ENCODE measurements around the gene KCNMA1. TPM values are rescaled to one million over a fixed set of nuclear protein-coding genes. Genes with fewer than 3 reads are reported as not detected.

Gene KCNMA1
- total RNA-seq, 1 experiment from 2014 or later, result 0.49 TPM

DNA sequence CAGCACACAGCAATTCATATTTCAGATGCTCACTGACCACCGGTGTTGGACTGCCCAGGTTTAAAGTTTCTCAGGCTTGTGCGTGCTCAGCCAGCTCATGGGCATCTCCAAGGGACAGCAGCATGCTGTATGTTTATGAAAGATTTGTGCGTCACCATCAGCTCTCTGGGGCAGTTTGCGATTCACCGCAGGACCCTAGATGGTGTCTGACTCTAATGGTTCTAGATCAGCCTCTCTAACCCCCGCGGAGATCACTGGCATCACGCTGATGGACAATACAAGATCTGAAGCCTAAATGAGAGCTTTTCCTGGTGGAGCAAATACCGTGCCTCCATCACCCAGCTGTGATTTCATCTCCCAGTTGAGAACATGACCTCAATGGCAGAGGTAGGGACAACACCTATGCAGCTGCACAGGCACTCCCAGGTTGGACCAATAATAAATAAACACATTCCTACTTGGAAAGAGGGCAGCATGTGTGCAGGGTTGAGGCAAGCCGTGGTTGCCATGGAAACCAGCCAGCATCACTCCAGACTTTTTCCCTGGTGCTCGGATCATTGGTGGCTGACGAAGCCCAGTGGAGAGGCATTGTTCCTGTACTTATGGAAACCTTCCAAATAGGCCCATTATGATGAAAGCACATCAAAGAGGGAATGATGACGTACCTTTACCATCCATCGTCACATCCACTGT lies 253.6 kb downstream of the KCNMA1 start:
- Histone ChIP-seq H3K4me1 (ENCODE audit: control insufficient read depth in 1 of 2, insufficient read depth in 2 of 2, low read length in 2 of 2) (no peaks in the 10 kb centered on the region), H3K27ac (ENCODE audit: low read depth, low read length) (no peak overlapping the region), H4K20me1 (ENCODE audit: insufficient read depth) (no peaks in the 10 kb centered on the region), H3K9me2 (ENCODE audit: insufficient read depth) (no peaks in the 10 kb centered on the region), H3K9me3 (ENCODE audit: control insufficient read depth in 1 of 2, insufficient read depth in 1 of 2, low read depth in 1 of 2, low read length in 2 of 2) (no peaks in the 10 kb centered on the region), H3K4me3 (replicated peaks in 1 of 2; ENCODE audit: low read depth in 1 of 2, low read length in 2 of 2) (no peak overlapping the region), H2AFZ (ENCODE audit: low read depth, low read length, poor library complexity, severe bottlenecking) (no peak overlapping the region), H3K27me3 (ENCODE audit: insufficient read depth, low read length) (peaks cover 39% of the 10 kb centered on the region; the same call in 1 of the 2 replicates), H3K4me2 (ENCODE audit: low read length) (no peak overlapping the region), H3K79me2 (ENCODE audit: insufficient read depth, low read length) (no peaks in the 10 kb centered on the region), H3K9ac (ENCODE audit: low read length) (no peak overlapping the region), H3K36me3 (ENCODE audit: control insufficient read depth in 1 of 2, insufficient read depth in 2 of 2, low read length in 2 of 2) (no peaks in the 10 kb centered on the region)
- POLR2A ChIA-PET, result no interaction called here
- intact Hi-C loops (cut with micrococcal nuclease), result no loop called here
- CTCF ChIA-PET, result no interaction called here
- TF ChIP-seq SRF (IDR thresholded peaks at IDR 0.05; ENCODE audit: low read depth), result no peak
- no peak for TF ChIP-seq TCF7L2 (IDR thresholded peaks at IDR 0.05; ENCODE audit: borderline replicate concordance, extremely low read depth, insufficient read depth, insufficient read length)
- TF ChIP-seq JUND (IDR thresholded peaks at IDR 0.05), result no peak
- no peak for ATAC-seq
- RAD21 ChIA-PET (ENCODE audit: low non-redundant PET in 1 of 2, low total read pairs in 2 of 2, uncharacterized antibody in 2 of 2, unreplicated experiment in 2 of 2), result interaction anchor here in 1 of 2 experiments (0.6 kb wide), 1 partner anchor 29 kb away, joined by 7 read pairs; no protein-coding TSS in a partner anchor
- no TSS peak for BruUV-seq (replicated peaks)
- DNase-seq (ENCODE audit: low read depth, low spot score), result no peak

DNA sequence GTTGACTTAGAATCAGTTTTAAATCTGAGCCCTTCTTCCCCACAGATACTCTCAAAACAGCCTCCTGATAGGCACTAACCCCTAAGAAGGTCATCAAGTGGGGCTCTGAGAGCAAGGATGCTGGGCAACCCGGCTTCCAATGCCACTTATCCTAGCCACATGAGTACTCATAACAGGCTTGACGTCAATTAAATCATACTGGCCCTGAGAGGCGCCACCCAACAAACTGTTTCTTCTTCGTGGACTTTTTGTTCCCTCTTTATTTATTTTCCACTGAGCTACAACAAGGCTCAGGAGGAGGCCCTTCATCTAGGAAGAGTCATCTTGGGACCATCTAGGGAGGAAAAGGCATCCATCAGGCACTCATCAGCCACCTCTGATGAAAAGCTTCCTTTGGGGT lies 255.9 kb downstream of the KCNMA1 start:
- TF ChIP-seq FOSL1 (IDR thresholded peaks at IDR 0.05; ENCODE audit: low read depth) (no peak), ZFX (IDR thresholded peaks at IDR 0.05) (no peak)
- DNase-seq (ENCODE audit: low read depth, low spot score) (no peak), ATAC-seq (no peak)
- no peaks in the 10 kb centered on the region for H3K36me3 ChIP-seq (ENCODE audit: control insufficient read depth in 1 of 2, insufficient read depth in 2 of 2, low read length in 2 of 2)
- no peak overlapping the region for H3K27ac ChIP-seq (ENCODE audit: low read depth, low read length)
- no peak overlapping the region for H3K4me3 ChIP-seq (replicated peaks in 1 of 2; ENCODE audit: low read depth in 1 of 2, low read length in 2 of 2)
- RAD21 ChIA-PET (ENCODE audit: low non-redundant PET in 1 of 2, low total read pairs in 2 of 2, uncharacterized antibody in 2 of 2, unreplicated experiment in 2 of 2), result no interaction called here
- H3K27me3 ChIP-seq (ENCODE audit: insufficient read depth, low read length), result peaks cover 33% of the 10 kb centered on the region; the same call in 1 of the 2 replicates
- H3K4me2 ChIP-seq (ENCODE audit: low read length), result no peak overlapping the region
- no peaks in the 10 kb centered on the region for H3K9me3 ChIP-seq (ENCODE audit: control insufficient read depth in 1 of 2, insufficient read depth in 1 of 2, low read depth in 1 of 2, low read length in 2 of 2)
- POLR2A ChIA-PET, result no interaction called here
- no peaks in the 10 kb centered on the region for H4K20me1 ChIP-seq (ENCODE audit: insufficient read depth)
- no peaks in the 10 kb centered on the region for H3K79me2 ChIP-seq (ENCODE audit: insufficient read depth, low read length)
- no peak overlapping the region for H2AFZ ChIP-seq (ENCODE audit: low read depth, low read length, poor library complexity, severe bottlenecking)
- CTCF ChIA-PET, result interaction anchor here (1.6 kb wide), 1 partner anchor 11 kb away, joined by 3 read pairs; no protein-coding TSS in a partner anchor
- BruUV-seq (replicated peaks), result no TSS peak
- intact Hi-C loops (cut with micrococcal nuclease), result no loop called here
- H3K9ac ChIP-seq (ENCODE audit: low read length), result no peak overlapping the region
- no peaks in the 10 kb centered on the region for H3K4me1 ChIP-seq (ENCODE audit: control insufficient read depth in 1 of 2, insufficient read depth in 2 of 2, low read length in 2 of 2)
- no peaks in the 10 kb centered on the region for H3K9me2 ChIP-seq (ENCODE audit: insufficient read depth)

Measured in HCT116 (cell line).